ENCODE results near the gene ADCK2. TPM values are rescaled to one million over a fixed set of nuclear protein-coding genes. Genes with fewer than 3 reads are reported as not detected.
"Not testable (repeated sequence)": the region's sequence is repeated elsewhere in the genome, so short reads cannot be mapped to it uniquely, and the experiment has no call there.

The ADCK2 gene
- total RNA-seq, 4 donors from 2014 or later, result 31.6 to 43.8 (median 37.4) TPM

DNA sequence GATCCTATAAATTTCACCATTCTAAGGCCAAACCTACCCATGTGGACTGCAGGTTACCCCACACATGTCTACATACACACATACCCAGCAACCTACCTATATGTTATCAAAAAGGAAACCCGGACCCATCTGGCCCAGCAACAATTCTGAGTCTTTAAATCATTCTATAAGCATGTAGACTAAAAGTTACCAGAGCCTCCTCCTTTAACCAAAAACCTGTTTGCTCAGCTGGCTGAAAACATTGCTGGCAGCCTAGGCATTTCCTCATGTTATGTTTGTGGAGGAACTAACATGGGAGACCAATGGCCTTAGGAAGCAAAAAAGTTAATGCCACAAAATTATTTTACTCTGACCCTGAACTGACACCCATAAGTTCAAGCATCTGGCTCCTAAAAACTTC is 5.3 kb upstream of the ADCK2 start:
- intact Hi-C loops (cut with DNase I; ENCODE audit: low total_unique reads), result no loop called here

DNA sequence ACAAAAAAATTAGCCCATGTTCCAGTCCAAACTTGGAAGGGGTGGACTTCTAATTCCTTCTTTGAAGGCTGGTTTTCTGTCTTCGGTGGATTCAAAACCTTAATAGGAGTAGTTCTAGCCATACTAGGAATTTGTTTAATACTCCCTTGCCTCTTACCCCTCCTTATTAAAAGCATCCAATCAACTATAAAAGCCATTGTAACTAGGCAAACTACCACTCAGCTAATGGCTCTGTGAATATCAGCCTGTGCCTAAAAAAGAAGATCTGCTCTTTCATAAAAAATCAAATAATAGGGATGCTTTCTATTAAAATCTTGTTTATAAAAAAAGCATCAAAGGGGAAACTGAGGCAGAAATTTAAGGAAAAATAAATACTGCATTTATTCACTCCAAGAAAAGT is 4.1 kb upstream of the ADCK2 start:
- H3K4me3 ChIP-seq, result no peak overlapping the region
- DNase-seq, result no peak
- WGBS, 2 donors (ENCODE audit: low coverage in 1 of 2), result 75 to 88% methylated on average over 1 of the region's 1 CpG
- TF ChIP-seq POLR2A (IDR thresholded peaks at IDR 0.05) (no peak), POLR2AphosphoS5 (IDR thresholded peaks at IDR 0.05) (no peak), EP300 (IDR thresholded peaks at IDR 0.05; ENCODE audit: low read depth) (no peak)
- TF ChIP-seq, protein P1, sequence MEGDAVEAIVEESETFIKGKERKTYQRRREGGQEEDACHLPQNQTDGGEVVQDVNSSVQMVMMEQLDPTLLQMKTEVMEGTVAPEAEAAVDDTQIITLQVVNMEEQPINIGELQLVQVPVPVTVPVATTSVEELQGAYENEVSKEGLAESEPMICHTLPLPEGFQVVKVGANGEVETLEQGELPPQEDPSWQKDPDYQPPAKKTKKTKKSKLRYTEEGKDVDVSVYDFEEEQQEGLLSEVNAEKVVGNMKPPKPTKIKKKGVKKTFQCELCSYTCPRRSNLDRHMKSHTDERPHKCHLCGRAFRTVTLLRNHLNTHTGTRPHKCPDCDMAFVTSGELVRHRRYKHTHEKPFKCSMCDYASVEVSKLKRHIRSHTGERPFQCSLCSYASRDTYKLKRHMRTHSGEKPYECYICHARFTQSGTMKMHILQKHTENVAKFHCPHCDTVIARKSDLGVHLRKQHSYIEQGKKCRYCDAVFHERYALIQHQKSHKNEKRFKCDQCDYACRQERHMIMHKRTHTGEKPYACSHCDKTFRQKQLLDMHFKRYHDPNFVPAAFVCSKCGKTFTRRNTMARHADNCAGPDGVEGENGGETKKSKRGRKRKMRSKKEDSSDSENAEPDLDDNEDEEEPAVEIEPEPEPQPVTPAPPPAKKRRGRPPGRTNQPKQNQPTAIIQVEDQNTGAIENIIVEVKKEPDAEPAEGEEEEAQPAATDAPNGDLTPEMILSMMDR (IDR thresholded peaks at IDR 0.05), result no peak
- H3K27ac ChIP-seq, result no peak overlapping the region
- H3K9me3 ChIP-seq, result no peaks in the 10 kb centered on the region
- in situ Hi-C loops (cut with MboI; ENCODE audit: low pct_ligation_motif_present in 1 of 4, low pct_unique_long_range_greater_than_20kb in 1 of 4, low sequenced_read_pairs in 3 of 4) (no loop called here), intact Hi-C loops (cut with DNase I; ENCODE audit: low total_unique reads) (no loop called here)
- no peaks in the 10 kb centered on the region for H3K36me3 ChIP-seq
- H3K4me1 ChIP-seq, result peaks cover under 1 to 10% (median 5%) of the 10 kb centered on the region in 4 donors
- H3K27me3 ChIP-seq, result no peaks in the 10 kb centered on the region

More for the DNA sequence above, 5.3 kb upstream of the ADCK2 start:
- TF ChIP-seq POLR2AphosphoS5 (IDR thresholded peaks at IDR 0.05), result no peak
- no peak for TF ChIP-seq POLR2A (IDR thresholded peaks at IDR 0.05)
- TF ChIP-seq EP300 (IDR thresholded peaks at IDR 0.05; ENCODE audit: low read depth), result no peak
- TF ChIP-seq, protein P1 (IDR thresholded peaks at IDR 0.05), result no peak
- 40 to 50% methylated on average over 1 of the region's 1 CpG for WGBS, 2 donors (ENCODE audit: low coverage in 1 of 2)
- no peaks in the 10 kb centered on the region for H3K36me3 ChIP-seq
- DNase-seq, result no peak
- H3K9me3 ChIP-seq, result no peaks in the 10 kb centered on the region
- in situ Hi-C loops (cut with MboI; ENCODE audit: low pct_ligation_motif_present in 1 of 4, low pct_unique_long_range_greater_than_20kb in 1 of 4, low sequenced_read_pairs in 3 of 4), result no loop called here
- H3K27me3 ChIP-seq, result no peaks in the 10 kb centered on the region
- H3K4me3 ChIP-seq, result no peak overlapping the region
- H3K27ac ChIP-seq, result no peak overlapping the region
- peaks cover 0 to 6% (median 3%) of the 10 kb centered on the region in 4 donors for H3K4me1 ChIP-seq

DNA sequence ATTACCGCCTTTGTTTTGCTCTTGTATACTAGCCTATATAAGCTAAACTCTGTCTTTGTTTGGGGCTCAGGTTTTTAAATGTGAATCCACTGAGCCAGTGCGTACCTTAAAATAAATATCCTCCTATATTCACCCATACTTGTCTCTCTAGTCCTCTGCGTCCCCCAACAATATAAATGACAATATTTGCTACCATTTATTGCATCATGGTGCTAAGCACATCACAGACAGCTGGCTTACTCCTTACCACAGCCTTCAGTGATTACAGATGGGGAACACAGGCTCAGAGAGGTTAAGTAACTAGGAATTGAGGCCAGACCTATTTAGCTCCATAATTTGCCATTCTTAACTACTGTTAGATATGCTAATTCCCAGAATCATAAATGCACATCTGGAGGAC is 3.4 kb upstream of the ADCK2 start:
- Histone ChIP-seq H3K4me1 (peaks cover 5 to 17% (median 10%) of the 10 kb centered on the region in 4 donors), H3K36me3 (no peaks in the 10 kb centered on the region), H3K4me3 (no peak overlapping the region), H3K9me3 (no peaks in the 10 kb centered on the region), H3K27me3 (no peaks in the 10 kb centered on the region), H3K27ac (no peak overlapping the region)
- 79 to 80% methylated on average over 3 of the region's 3 CpGs for WGBS, 2 donors (ENCODE audit: low coverage in 1 of 2)
- intact Hi-C loops (cut with DNase I; ENCODE audit: low total_unique reads), result no loop called here
- in situ Hi-C loops (cut with MboI; ENCODE audit: low pct_ligation_motif_present in 1 of 4, low pct_unique_long_range_greater_than_20kb in 1 of 4, low sequenced_read_pairs in 3 of 4), result no loop called here
- no peak for DNase-seq
- TF ChIP-seq POLR2AphosphoS5 (IDR thresholded peaks at IDR 0.05) (no peak), EP300 (IDR thresholded peaks at IDR 0.05; ENCODE audit: low read depth) (no peak)

DNA sequence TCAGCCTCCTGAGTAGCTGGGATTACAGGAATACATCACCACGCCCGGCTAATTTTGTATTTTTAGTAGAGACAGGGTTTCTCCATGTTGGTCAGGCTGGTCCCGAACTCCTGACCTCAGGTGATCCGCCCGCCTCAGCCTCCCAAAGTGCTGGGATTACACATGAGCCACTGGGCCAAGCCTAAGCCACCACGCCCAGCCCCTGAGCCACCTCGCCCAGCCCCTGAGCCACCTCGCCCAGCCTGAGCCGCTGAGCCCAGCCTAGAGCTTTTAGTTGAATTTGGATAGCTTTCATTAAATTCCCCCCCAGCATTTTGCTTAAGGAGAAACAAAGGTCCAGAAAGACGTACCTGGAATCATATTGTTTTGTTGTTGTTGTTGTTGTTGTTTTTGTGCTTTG is 2.9 kb upstream of the ADCK2 start:
- DNase-seq; H3K27me3 ChIP-seq; H3K36me3 ChIP-seq; in situ Hi-C loops (cut with MboI; ENCODE audit: low pct_ligation_motif_present in 1 of 4, low pct_unique_long_range_greater_than_20kb in 1 of 4, low sequenced_read_pairs in 3 of 4); H3K4me3 ChIP-seq; intact Hi-C loops (cut with DNase I; ENCODE audit: low total_unique reads); H3K9me3 ChIP-seq; H3K27ac ChIP-seq: not testable (repeated sequence)
- peaks cover 8 to 22% (median 15%) of the 10 kb centered on the region in 4 donors for H3K4me1 ChIP-seq
- WGBS, 2 donors (ENCODE audit: low coverage in 1 of 2), result 68 to 90% methylated on average over 4 to 10 of the region's 10 CpGs

DNA sequence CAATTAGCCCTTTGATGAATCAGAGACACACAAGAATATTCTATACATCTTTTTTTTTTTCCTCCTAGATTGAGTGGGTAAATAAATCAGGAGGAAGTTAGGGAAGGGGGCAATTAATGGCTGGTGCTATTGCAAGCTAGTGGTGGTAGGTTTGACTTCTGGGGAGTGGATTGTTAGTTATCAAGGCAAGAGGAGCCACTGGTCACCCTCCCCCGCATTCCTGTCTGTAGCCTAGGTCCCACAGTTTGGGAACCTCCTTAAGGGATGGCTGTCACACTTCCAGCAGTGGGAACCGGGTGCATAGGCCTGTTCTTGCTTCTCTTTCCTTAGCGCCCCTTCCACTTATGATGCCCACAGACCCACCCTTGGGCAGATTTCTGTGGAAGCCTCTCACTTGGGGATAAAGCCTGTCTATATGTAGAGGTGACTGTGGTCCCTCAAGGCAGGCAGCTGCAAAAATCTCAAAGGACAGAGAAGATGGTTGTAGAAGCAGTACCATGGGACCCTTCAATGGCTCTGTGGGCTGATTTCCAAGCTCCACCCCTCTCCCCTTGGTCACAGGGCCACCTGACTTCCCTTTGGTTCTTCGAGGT is 2.3 kb upstream of the ADCK2 start:
- WGBS, 2 donors (ENCODE audit: low coverage in 1 of 2), result 57 to 71% methylated on average over 1 to 4 of the region's 4 CpGs
- TF ChIP-seq POLR2A (IDR thresholded peaks at IDR 0.05) (no peak), POLR2AphosphoS5 (IDR thresholded peaks at IDR 0.05) (no peak), EP300 (IDR thresholded peaks at IDR 0.05; ENCODE audit: low read depth) (no peak)
- TF ChIP-seq, protein P1 (IDR thresholded peaks at IDR 0.05), result no peak
- H3K27ac ChIP-seq, result no peak overlapping the region
- DNase-seq, result no peak
- no peaks in the 10 kb centered on the region for H3K9me3 ChIP-seq
- in situ Hi-C loops (cut with MboI; ENCODE audit: low pct_ligation_motif_present in 1 of 4, low pct_unique_long_range_greater_than_20kb in 1 of 4, low sequenced_read_pairs in 3 of 4), result no loop called here
- peaks cover 13 to 28% (median 21%) of the 10 kb centered on the region in 4 donors for H3K4me1 ChIP-seq
- H3K27me3 ChIP-seq, result no peaks in the 10 kb centered on the region
- intact Hi-C loops (cut with DNase I; ENCODE audit: low total_unique reads), result no loop called here
- no peak overlapping the region for H3K4me3 ChIP-seq
- no peaks in the 10 kb centered on the region for H3K36me3 ChIP-seq

Measured in transverse colon (tissue), 4 donors.